ENCODE results near the gene AJM1. TPM values are rescaled to one million over a fixed set of nuclear protein-coding genes. Genes with fewer than 3 reads are reported as not detected.

Gene AJM1
- total RNA-seq, 1 experiment from 2014 or later, result 1.8 TPM

- Histone ChIP-seq H4K5ac (ENCODE audit: insufficient read length, low read depth, low read length) (no peak overlapping the region), H3K9ac (ENCODE audit: extremely low read depth, insufficient read length, low read length) (no peak overlapping the region), H2BK5ac (ENCODE audit: insufficient read length, low read length) (no peak overlapping the region), H4K91ac (ENCODE audit: insufficient read length, low read depth, low read length) (no peak overlapping the region), H3K27ac (ENCODE audit: insufficient read length, low read depth, low read length) (no peak overlapping the region), H2BK15ac (ENCODE audit: low read depth, low read length) (no peak overlapping the region), H3K56ac (ENCODE audit: insufficient read length, low read depth, low read length) (no peak overlapping the region), H3K27me3 (ENCODE audit: insufficient read depth, low read length) (no peaks in the 10 kb centered on the region), H2BK12ac (ENCODE audit: insufficient read length, low read depth, low read length) (no peak overlapping the region), H4K8ac (replicated peaks; ENCODE audit: insufficient read length, low read depth, low read length) (no peak overlapping the region), H3K23me2 (ENCODE audit: insufficient read length, low read depth, low read length, poor library complexity, severe bottlenecking) (no peaks in the 10 kb centered on the region), H4K20me1 (ENCODE audit: control insufficient read depth, insufficient read depth, insufficient read length) (no peaks in the 10 kb centered on the region), H3T11ph (ENCODE audit: low read length) (no peak overlapping the region), H2BK20ac (ENCODE audit: low read depth, low read length, poor library complexity, severe bottlenecking) (no peak overlapping the region), H3K4ac (ENCODE audit: low read depth, low read length) (no peak overlapping the region), H3K9me3 (ENCODE audit: control insufficient read depth, low read depth, low read length) (no peaks in the 10 kb centered on the region), H3K4me2 (ENCODE audit: insufficient read depth, insufficient read length, low read length) (no peak overlapping the region), H2AFZ (ENCODE audit: low read length) (no peak overlapping the region), H3K23ac (ENCODE audit: insufficient read length, low read depth, low read length) (no peak overlapping the region), H3K14ac (ENCODE audit: insufficient read depth, low read length) (no peak overlapping the region), H3K4me1 (ENCODE audit: insufficient read depth, low read length) (no peaks in the 10 kb centered on the region), H3K18ac (ENCODE audit: insufficient read length, low read depth, low read length) (no peak overlapping the region), H2AK5ac (ENCODE audit: insufficient read length, low read length) (no peak overlapping the region), H3K79me2 (ENCODE audit: insufficient read depth, low read length) (no peaks in the 10 kb centered on the region), H2BK120ac (ENCODE audit: low read depth, low read length, poor library complexity, severe bottlenecking) (no peak overlapping the region), H3K79me1 (ENCODE audit: insufficient read depth, low read depth, low read length, poor library complexity, severe bottlenecking) (no peaks in the 10 kb centered on the region)
- TF ChIP-seq CTCF (conservative IDR thresholded peaks at IDR 0.05), result no peak
- H3K4me3 Mint-ChIP-seq, result no peak overlapping the region
- H3K4me1 Mint-ChIP-seq, result no peaks in the 10 kb centered on the region
- H3K36me3 Mint-ChIP-seq (ENCODE audit: insufficient read depth in 1 of 3, low read depth in 3 of 3), result peaks cover 13 to 51% (median 46%) of the 10 kb centered on the region in 3 experiments
- H3K9me3 Mint-ChIP-seq, result no peaks in the 10 kb centered on the region
- H3K27ac Mint-ChIP-seq, result no peak overlapping the region
- peaks cover 1% of the 10 kb centered on the region; the same call in 1 of the 2 replicates for H3K27me3 Mint-ChIP-seq (ENCODE audit: low read depth)
- WGBS (ENCODE audit: extremely low coverage, insufficient read length, low lambda C conversion rate), result no CpG with 5 or more reads among the region's 30 CpGs
- no peak for DNase-seq
Observed at GRCh38 chr9:136831002-136831719, 11.1 kb upstream of the AJM1 start.
